RWPE1 (cell line): ENCODE data around the gene PLCH1.

Source experiments
- CTCF ChIA-PET: fragments of 350-600 bp; sonication (Branson Sonifier 250); formaldehyde crosslinking; extraction: SDS; loops from one replicate; lab custom pipeline; 2021; lab: Yijun Ruan, JAX
- POLR2A ChIA-PET: fragments of 400-600 bp; formaldehyde crosslinking; extraction: SDS; loops from one replicate; lab custom pipeline; 2020; ENCODE audit warnings: antibody characterized with exemption; ENCODE audit not compliant: low non-redundant PET; lab: Yijun Ruan, JAX
- DNase-seq: peaks from one replicate; pipeline ENCODE4 v3.0.0; 2012; ENCODE audit warnings: low spot score
- H3K27ac ChIP-seq: fragments of 450-650 bp; 2 replicates; pipeline ENCODE4 v1.5.1; 2017
- TF ChIP-seq, protein P1 (sequence below): fragments of 450-650 bp; conservative IDR thresholded peaks from 2 replicates; pipeline ENCODE4 v1.5.1; 2017; ENCODE audit warnings: low read depth, mild to moderate bottlenecking

The PLCH1 gene

GRCh38 chr3:155702745-155703591, 41.9 kb downstream of the PLCH1 start:
- TF ChIP-seq, protein P1, sequence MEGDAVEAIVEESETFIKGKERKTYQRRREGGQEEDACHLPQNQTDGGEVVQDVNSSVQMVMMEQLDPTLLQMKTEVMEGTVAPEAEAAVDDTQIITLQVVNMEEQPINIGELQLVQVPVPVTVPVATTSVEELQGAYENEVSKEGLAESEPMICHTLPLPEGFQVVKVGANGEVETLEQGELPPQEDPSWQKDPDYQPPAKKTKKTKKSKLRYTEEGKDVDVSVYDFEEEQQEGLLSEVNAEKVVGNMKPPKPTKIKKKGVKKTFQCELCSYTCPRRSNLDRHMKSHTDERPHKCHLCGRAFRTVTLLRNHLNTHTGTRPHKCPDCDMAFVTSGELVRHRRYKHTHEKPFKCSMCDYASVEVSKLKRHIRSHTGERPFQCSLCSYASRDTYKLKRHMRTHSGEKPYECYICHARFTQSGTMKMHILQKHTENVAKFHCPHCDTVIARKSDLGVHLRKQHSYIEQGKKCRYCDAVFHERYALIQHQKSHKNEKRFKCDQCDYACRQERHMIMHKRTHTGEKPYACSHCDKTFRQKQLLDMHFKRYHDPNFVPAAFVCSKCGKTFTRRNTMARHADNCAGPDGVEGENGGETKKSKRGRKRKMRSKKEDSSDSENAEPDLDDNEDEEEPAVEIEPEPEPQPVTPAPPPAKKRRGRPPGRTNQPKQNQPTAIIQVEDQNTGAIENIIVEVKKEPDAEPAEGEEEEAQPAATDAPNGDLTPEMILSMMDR, result no peak
- no peak overlapping the region for H3K27ac ChIP-seq
- no peak for DNase-seq
- ChIA-PET POLR2A (no interaction called here), CTCF (interaction anchor here (0.6 to 1.1 kb wide), 6 partner anchors 12 to 376 kb away, joined by 3 to 4 read pairs (median 3); no protein-coding TSS in a partner anchor)

DNA sequence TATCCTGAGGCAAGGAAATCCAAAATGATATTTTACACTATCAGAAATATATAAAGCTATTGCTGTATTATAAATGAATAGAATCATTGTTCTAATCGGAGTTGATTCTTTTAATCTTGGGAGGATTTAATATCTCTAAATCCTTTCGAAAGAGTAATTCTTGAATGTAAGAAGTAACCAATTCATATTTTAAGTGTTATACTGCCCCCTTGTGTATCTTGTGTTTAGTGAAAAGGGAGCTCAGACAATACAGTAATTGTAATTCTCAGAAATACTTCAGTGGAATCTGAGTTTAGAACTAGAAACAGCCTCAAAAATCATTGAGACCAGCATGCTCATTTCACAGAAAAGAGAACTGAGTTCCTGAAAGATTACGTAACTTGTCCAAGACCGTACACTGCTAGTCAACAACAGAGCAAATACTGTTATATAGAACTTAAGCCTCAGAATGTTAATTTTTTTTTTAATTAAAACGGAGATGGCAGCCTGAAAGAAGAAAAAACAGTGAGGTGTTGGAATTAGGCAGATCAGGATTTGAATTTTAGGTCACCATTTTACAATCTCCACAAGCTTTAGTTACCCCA, 42.9 kb downstream of the PLCH1 start:
- DNase-seq, result peak; percentile 41
- CTCF ChIA-PET, result interaction anchor here (0.5 to 2.4 kb wide), 20 partner anchors 11 to 1137 kb away, joined by 3 to 11 read pairs (median 4); no protein-coding TSS in a partner anchor
- TF ChIP-seq, protein P1, result peak; percentile 62
- H3K27ac ChIP-seq, result no peak overlapping the region
- POLR2A ChIA-PET, result no interaction called here

DNA sequence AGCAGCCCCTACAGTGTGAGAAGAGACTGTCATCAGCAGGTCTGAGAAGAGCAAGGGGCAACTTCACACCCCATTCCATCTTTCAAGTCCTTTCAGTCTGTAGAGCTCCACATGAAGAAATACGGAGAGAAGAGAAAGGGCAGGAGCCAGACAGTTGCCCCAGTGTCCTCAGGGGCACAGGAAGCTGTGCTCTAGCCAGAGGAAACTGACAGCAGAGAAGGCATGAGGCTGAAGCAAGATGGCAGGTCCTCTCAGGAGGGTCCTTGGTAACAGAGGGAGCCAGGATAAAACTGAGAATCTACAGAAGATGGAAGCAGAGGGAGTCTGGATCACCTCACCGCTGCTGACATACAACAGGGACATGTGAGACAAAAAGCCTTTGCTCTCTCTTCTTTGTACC, 47.3 kb downstream of the PLCH1 start:
- no peak for DNase-seq
- TF ChIP-seq, protein P1, result no peak
- CTCF ChIA-PET, result interaction anchor here (0.5 to 1.7 kb wide), 3 partner anchors 175 to 792 kb away, joined by 3 to 5 read pairs (median 4); no protein-coding TSS in a partner anchor
- POLR2A ChIA-PET, result no interaction called here
- no peak overlapping the region for H3K27ac ChIP-seq

DNA sequence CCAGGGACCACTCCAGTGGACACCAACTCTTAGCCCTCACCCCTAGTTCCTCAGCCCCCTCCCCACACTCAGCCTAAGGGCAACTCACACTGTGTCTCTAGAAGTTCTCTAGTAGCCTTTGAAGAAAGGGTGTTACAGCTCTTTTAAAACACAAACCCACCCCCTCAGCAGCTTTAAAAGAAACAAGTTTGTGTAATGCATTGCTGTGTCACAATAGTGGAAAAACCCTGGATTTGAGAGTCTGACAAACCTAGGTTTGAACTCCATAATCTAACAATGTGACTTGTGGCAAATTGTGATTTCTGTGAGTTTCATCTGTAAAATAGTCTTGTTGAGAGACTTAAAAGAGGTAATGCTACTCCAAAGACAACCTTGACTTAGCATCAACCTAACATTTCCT, 54.0 kb downstream of the PLCH1 start:
- TF ChIP-seq, protein P1, result no peak
- ChIA-PET CTCF (interaction anchor here (1.0 kb wide), 1 partner anchor 11 kb away, joined by 3 read pairs; no protein-coding TSS in a partner anchor), POLR2A (no interaction called here)
- DNase-seq, result no peak
- no peak overlapping the region for H3K27ac ChIP-seq

DNA sequence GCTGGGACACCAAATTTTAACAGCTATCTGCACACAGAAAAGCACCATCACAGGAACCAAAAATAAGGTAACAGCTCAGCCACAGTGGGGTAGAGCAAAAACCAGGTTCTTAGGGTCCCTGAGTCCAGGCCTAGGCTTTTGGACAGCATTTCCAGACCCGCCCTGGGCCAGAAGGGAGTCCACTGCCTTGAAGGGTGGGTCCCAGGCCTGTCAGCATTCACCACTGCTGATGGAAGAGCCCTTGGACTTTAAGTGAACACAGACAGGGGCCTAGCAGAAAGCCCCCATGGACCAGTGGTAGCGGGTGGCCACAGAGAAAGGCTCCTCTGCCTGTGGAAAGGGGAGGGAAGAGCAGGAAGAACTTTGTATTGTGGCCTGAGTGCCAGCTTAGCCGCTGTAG, 56.4 kb downstream of the PLCH1 start:
- DNase-seq, result no peak
- ChIA-PET POLR2A (no interaction called here), CTCF (no interaction called here)

GRCh38 chr3:155683344-155683720, 61.5 kb downstream of the PLCH1 start:
- TF ChIP-seq, protein P1, result no peak
- no peak for DNase-seq
- H3K27ac ChIP-seq, result no peak overlapping the region
- POLR2A ChIA-PET, result no interaction called here
- CTCF ChIA-PET, result interaction anchor here (1.0 kb wide), 1 partner anchor 18 kb away, joined by 5 read pairs; no protein-coding TSS in a partner anchor

More for the DNA sequence above, 56.4 kb downstream of the PLCH1 start:
- TF ChIP-seq, protein P1, result no peak
- H3K27ac ChIP-seq, result no peak overlapping the region
